Naive thymus-derived CD4-positive, alpha-beta T cell (primary cell): ENCODE data around the gene SNAP23. TPM values are rescaled to one million over a fixed set of nuclear protein-coding genes. Genes with fewer than 3 reads are reported as not detected.
A peak's percentile ranks its signal among the peaks of the same experiment; 100 is the strongest.

Experiments used
- ATAC-seq: fragments of 150-1000 bp; cut with Tn5 transposase; 2 replicates; pipeline ENCODE4 v1.10.0; 2021; ENCODE audit warnings: mild to moderate bottlenecking, moderate library complexity
- CTCF ChIA-PET: fragments of 350-600 bp; sonication (Branson Sonifier 250); formaldehyde crosslinking; loops from one replicate; lab custom pipeline; 2021; ENCODE audit warnings: antibody characterized with exemption; lab: Charles Lee
- POLR2A ChIA-PET: fragments of 350-600 bp; sonication (Branson Sonifier 250); formaldehyde crosslinking; loops from one replicate; lab custom pipeline; 2021; ENCODE audit warnings: antibody characterized with exemption, inconsistent platforms; lab: Charles Lee
- DNase-seq, 9 donors: peaks; one replicate each; pipeline versions ENCODE4 v3.0.0 to v3.0.0-alpha.2; 2020 to 2022; ENCODE audit warnings: mixed read lengths in 1 of 9
- H3K27ac ChIP-seq: one replicate; pipeline ENCODE4 v1.7.0; 2013; ENCODE audit warnings: mild to moderate bottlenecking, low read depth, low read length, moderate library complexity
- H3K27me3 ChIP-seq, 2 donors: one replicate each; pipeline ENCODE4 v1.7.0; 2013; ENCODE audit warnings: low read length in 2 of 2, mild to moderate bottlenecking in 2 of 2, moderate library complexity in 2 of 2; ENCODE audit not compliant: control insufficient read depth in 2 of 2, insufficient read depth in 2 of 2
- H3K36me3 ChIP-seq, 3 experiments: 1 replicate in 2 of 3; 2 replicates in 1 of 3; pipeline ENCODE4 v1.7.0; 2013; ENCODE audit warnings: low read length in 3 of 3, mild to moderate bottlenecking in 3 of 3, moderate library complexity in 1 of 3; ENCODE audit not compliant: insufficient read depth in 3 of 3, control insufficient read depth in 2 of 3
- H3K4me1 ChIP-seq, 2 donors: one replicate each; pipeline ENCODE4 v1.7.0; 2013; ENCODE audit warnings: low read length in 2 of 2, mild to moderate bottlenecking in 2 of 2, moderate library complexity in 1 of 2; ENCODE audit not compliant: control insufficient read depth in 2 of 2, insufficient read depth in 2 of 2
- H3K4me3 ChIP-seq: 2 replicates; pipeline ENCODE4 v1.7.0; 2013; ENCODE audit warnings: mild to moderate bottlenecking, low read length
- H3K9me3 ChIP-seq, 3 experiments: 1 replicate in 2 of 3; 2 replicates in 1 of 3; pipeline ENCODE4 v1.7.0; 2013; ENCODE audit warnings: low read length in 3 of 3; ENCODE audit not compliant: control insufficient read depth in 2 of 3
- H3K27ac Mint-ChIP-seq, 9 donors: one replicate each; pipeline ENCODE4 v1.8.0; 2020 to 2022; ENCODE audit warnings: mixed read lengths in 9 of 9, mild to moderate bottlenecking in 8 of 9, moderate library complexity in 5 of 9, inconsistent platforms in 2 of 9
- H3K27me3 Mint-ChIP-seq, 5 donors: one replicate each; pipeline ENCODE4 v1.8.0; 2021 to 2022; ENCODE audit warnings: mixed read lengths in 5 of 5, mild to moderate bottlenecking in 1 of 5
- H3K36me3 Mint-ChIP-seq, 5 donors: one replicate each; pipeline ENCODE4 v1.8.0; 2020 to 2022; ENCODE audit warnings: mixed read lengths in 5 of 5, mild to moderate bottlenecking in 3 of 5, inconsistent platforms in 1 of 5
- H3K4me1 Mint-ChIP-seq, 7 donors: one replicate each; pipeline ENCODE4 v1.8.0; 2020 to 2022; ENCODE audit warnings: mixed read lengths in 7 of 7, mild to moderate bottlenecking in 3 of 7, inconsistent platforms in 1 of 7
- H3K4me3 Mint-ChIP-seq, 10 donors: one replicate each; pipeline ENCODE4 v1.8.0; 2020 to 2022; ENCODE audit warnings: mild to moderate bottlenecking in 10 of 10, mixed read lengths in 10 of 10, moderate library complexity in 6 of 10, inconsistent platforms in 2 of 10
- H3K9me3 Mint-ChIP-seq, 11 donors: one replicate each; pipeline ENCODE4 v1.8.0; 2020 to 2022; ENCODE audit warnings: mixed read lengths in 11 of 11, mild to moderate bottlenecking in 4 of 11, inconsistent platforms in 1 of 11, moderate library complexity in 1 of 11
- intact Hi-C, 2 donors: fragments of 100-400 bp; cut with micrococcal nuclease; formaldehyde crosslinking; loops; one replicate each; pipeline ENCODE4 v1.15.1; 2023
- polyA plus RNA-seq, 2 donors: library from polyadenylated mRNA; unstranded; fragments of 300-500 nt; fragmentation: Illumina TruSeq; gene quantifications; one replicate each; pipeline ENCODE4 v1.2.3, GENCODE V29; 2021
- total RNA-seq, 6 experiments: library from RNA in 5 of 6; stranded (reverse) in 5 of 6; gene quantifications; 1 replicate in 5 of 6; 2 replicates in 1 of 6; pipeline ENCODE4 v1.2.3 and lab custom pipeline; 2021 to 2026

SNAP23 gene
- total and polyA plus RNA-seq, 7 experiments from 2014 or later, result 60.0 to 80.0 (median 70.6) TPM

GRCh38 chr15:42474827-42475226 is 20.6 kb upstream of the SNAP23 start:
- POLR2A ChIA-PET, result interaction anchor here (1.0 kb wide), 1 partner anchor 16 kb away, joined by 3 read pairs; the partner anchor contains the start of gene ZNF106
- no peak overlapping the region for H3K4me3 Mint-ChIP-seq
- H3K27ac Mint-ChIP-seq, result peak overlapping the region in 7 of 9 donors; percentile 13 to 76 (median 54)
- H3K4me1 Mint-ChIP-seq, result peaks cover 8 to 44% (median 16%) of the 10 kb centered on the region in 7 donors
- no peak for ATAC-seq
- H3K27ac ChIP-seq, result no peak overlapping the region
- no peaks in the 10 kb centered on the region for H3K9me3 Mint-ChIP-seq
- no peaks in the 10 kb centered on the region for H3K27me3 Mint-ChIP-seq
- H3K9me3 ChIP-seq, result no peaks in the 10 kb centered on the region
- intact Hi-C loops, result loop anchor here (5.0 kb wide), 2 partner anchors 203 to 408 kb away; partner anchors contain the start of genes GANC (in 2 of the 2) and TMEM87A (in 2 of the 2)
- H3K27me3 ChIP-seq, result no peaks in the 10 kb centered on the region
- DNase-seq, result no peak
- peaks cover 3 to 7% (median 5%) of the 10 kb centered on the region in 5 donors for H3K36me3 Mint-ChIP-seq
- peaks cover 0 to 11% (median 4%) of the 10 kb centered on the region in 3 experiments for H3K36me3 ChIP-seq
- CTCF ChIA-PET, result no interaction called here
- no peaks in the 10 kb centered on the region for H3K4me1 ChIP-seq
- no peak overlapping the region for H3K4me3 ChIP-seq

GRCh38 chr15:42482701-42483100 is 12.7 kb upstream of the SNAP23 start:
- ChIA-PET POLR2A (interaction anchor here (0.9 kb wide), 1 partner anchor 11 kb away, joined by 3 read pairs; no protein-coding TSS in a partner anchor), CTCF (no interaction called here)
- Mint-ChIP-seq H3K4me3 (no peak overlapping the region), H3K9me3 (peaks cover 0 to 12% (median 4%) of the 10 kb centered on the region in 11 donors), H3K36me3 (peaks cover 10 to 21% (median 20%) of the 10 kb centered on the region in 5 donors), H3K27ac (no peak overlapping the region), H3K27me3 (no peaks in the 10 kb centered on the region), H3K4me1 (peaks cover 7 to 24% (median 19%) of the 10 kb centered on the region in 7 donors)
- no peaks in the 10 kb centered on the region for H3K36me3 ChIP-seq
- no peaks in the 10 kb centered on the region for H3K9me3 ChIP-seq
- no peak overlapping the region for H3K4me3 ChIP-seq
- no peaks in the 10 kb centered on the region for H3K27me3 ChIP-seq
- H3K4me1 ChIP-seq, result no peaks in the 10 kb centered on the region
- intact Hi-C loops, result no loop called here
- ATAC-seq, result no peak
- no peak overlapping the region for H3K27ac ChIP-seq
- no peak for DNase-seq

- Mint-ChIP-seq H3K4me1 (peaks cover 14 to 32% (median 27%) of the 10 kb centered on the region in 7 donors), H3K4me3 (no peak overlapping the region), H3K27me3 (no peaks in the 10 kb centered on the region), H3K36me3 (peaks cover 10 to 21% (median 21%) of the 10 kb centered on the region in 5 donors), H3K27ac (peak overlapping the region in 2 of 9 donors; percentile 44 to 64), H3K9me3 (peaks cover 0 to 12% (median 4%) of the 10 kb centered on the region in 11 donors)
- Histone ChIP-seq H3K27me3 (no peaks in the 10 kb centered on the region), H3K27ac (no peak overlapping the region), H3K36me3 (no peaks in the 10 kb centered on the region), H3K9me3 (no peaks in the 10 kb centered on the region), H3K4me3 (no peak overlapping the region), H3K4me1 (no peaks in the 10 kb centered on the region)
- ChIA-PET CTCF (interaction anchor here (0.7 kb wide), 1 partner anchor 11 kb away, joined by 3 read pairs; no protein-coding TSS in a partner anchor), POLR2A (interaction anchor here (0.5 to 2.2 kb wide), 3 partner anchors 10 to 1805 kb away, joined by 3 to 7 read pairs (median 6); partner anchors contain the start of genes GOLM2 and SNAP23)
- no peak for ATAC-seq
- no peak for DNase-seq
- intact Hi-C loops, result no loop called here
Measured at GRCh38 chr15:42483677-42484076, 11.8 kb upstream of the SNAP23 start.

DNA sequence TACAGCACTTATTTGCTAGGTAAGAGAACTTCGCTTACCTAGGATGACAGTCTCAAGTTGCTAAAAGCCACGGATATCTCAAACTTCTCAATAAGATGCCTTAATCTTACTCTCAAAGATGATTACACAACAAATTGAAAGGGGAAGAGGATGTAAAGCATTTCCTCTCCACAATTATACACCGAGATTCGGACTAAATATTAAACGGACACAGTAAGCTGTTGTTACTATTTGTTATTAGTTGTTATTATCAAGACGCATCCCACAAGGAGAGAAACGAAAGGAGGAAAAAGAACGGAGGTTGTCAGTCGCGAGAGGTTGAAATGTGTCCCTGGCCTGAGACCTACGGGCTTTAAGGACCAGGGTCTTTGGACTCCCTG is 5.2 kb upstream of the SNAP23 start:
- H3K27ac Mint-ChIP-seq, result peak overlapping the region; percentile 98 to 99 (median 99)
- peaks cover 0 to 2% (median 0%) of the 10 kb centered on the region in 5 donors for H3K27me3 Mint-ChIP-seq
- POLR2A ChIA-PET, result interaction anchor here (0.5 to 3.8 kb wide), 13 partner anchors 10 to 1683 kb away, joined by 3 to 16 read pairs (median 5); partner anchors contain the start of genes GANC, HAUS2, LRRC57 and STARD9

GRCh38 chr15:42490671-42491538 is 4.5 kb upstream of the SNAP23 start, which contains the start of gene ZNF106:
ZNF106 (minus strand) TSS chr15:42491141; CDS start chr15:42472289, 18,852 bp downstream.
- H3K4me1 ChIP-seq, result peaks cover 13 to 14% of the 10 kb centered on the region in 2 donors
- H3K27ac ChIP-seq, result peak within 1 kb of the TSS; percentile 94
- H3K4me3 Mint-ChIP-seq, result peak within 1 kb of the TSS; percentile 94 to 100 (median 99)
- H3K27me3 Mint-ChIP-seq, result peaks cover 0 to 2% (median 0%) of the 10 kb centered on the region in 5 donors
- ChIA-PET POLR2A (interaction anchor here (0.6 to 3.8 kb wide), 26 partner anchors 9 to 1213 kb away, joined by 3 to 16 read pairs (median 4); partner anchors contain the start of genes GANC, HAUS2, LRRC57 and STARD9), CTCF (interaction anchor here (0.6 kb wide), 1 partner anchor 215 kb away, joined by 3 read pairs; no protein-coding TSS in a partner anchor)
- peak within 1 kb of the TSS; percentile 88 for H3K4me3 ChIP-seq
- peaks cover 0 to 10% (median 0%) of the 10 kb centered on the region in 3 experiments for H3K36me3 ChIP-seq
- H3K36me3 Mint-ChIP-seq, result peaks cover 0 to 9% (median 0%) of the 10 kb centered on the region in 5 donors
- intact Hi-C loops, result loop anchor here (1.0 to 10.0 kb wide), 11 partner anchors 18 to 1304 kb away; partner anchors contain the start of genes GANC (in 2 of the 2), TMEM87A (in 2 of the 2), CDAN1 (in 1 of the 2) and CHP1 (in 1 of the 2)
- H3K27ac Mint-ChIP-seq, result peak within 1 kb of the TSS; percentile 98 to 99 (median 99)
- no peaks in the 10 kb centered on the region for H3K27me3 ChIP-seq
- H3K9me3 Mint-ChIP-seq, result peaks cover 0 to 4% (median 0%) of the 10 kb centered on the region in 11 donors
- no peaks in the 10 kb centered on the region for H3K9me3 ChIP-seq
- peak; percentile 80 to 93 (median 89) for DNase-seq
- peak; percentile 73 for ATAC-seq
- H3K4me1 Mint-ChIP-seq, result peaks cover 41 to 77% (median 61%) of the 10 kb centered on the region in 7 donors

More for the DNA sequence above, 5.2 kb upstream of the SNAP23 start:
- Histone ChIP-seq H3K27ac (peak overlapping the region; percentile 94), H3K4me3 (peak overlapping the region; percentile 88), H3K4me1 (peaks cover 13 to 14% of the 10 kb centered on the region in 2 donors), H3K36me3 (peaks cover 0 to 7% (median 0%) of the 10 kb centered on the region in 3 experiments), H3K27me3 (no peaks in the 10 kb centered on the region), H3K9me3 (no peaks in the 10 kb centered on the region)
- Mint-ChIP-seq H3K36me3 (peaks cover 0 to 9% (median 2%) of the 10 kb centered on the region in 5 donors), H3K4me3 (peak overlapping the region; percentile 94 to 100 (median 99)), H3K4me1 (peaks cover 42 to 71% (median 57%) of the 10 kb centered on the region in 7 donors), H3K9me3 (peaks cover 0 to 4% (median 0%) of the 10 kb centered on the region in 11 donors)
- intact Hi-C loops, result loop anchor here (1.0 to 10.0 kb wide), 7 partner anchors 17 to 1305 kb away; partner anchors contain the start of genes CDAN1 (in 1 of the 2), CHP1 (in 1 of the 2), EXD1 (in 1 of the 2) and GANC (in 1 of the 2)
- CTCF ChIA-PET, result interaction anchor here (0.6 kb wide), 1 partner anchor 215 kb away, joined by 3 read pairs; no protein-coding TSS in a partner anchor
- ATAC-seq (no peak), DNase-seq (peak in 5 of 9 donors; percentile 11 to 29 (median 22))
